Mononuclear cell (primary cell): ENCODE data around the gene PLEKHM3. TPM values are rescaled to one million over a fixed set of nuclear protein-coding genes. Genes with fewer than 3 reads are reported as not detected.
"Not testable (repeated sequence)": the region's sequence is repeated elsewhere in the genome, so short reads cannot be mapped to it uniquely, and the experiment has no call there.

Source experiments
- H3K27me3 ChIP-seq: 2 replicates; pipeline ENCODE4 v1.6.0; 2011; ENCODE audit warnings: low read length, control low read depth; ENCODE audit not compliant: insufficient read depth
- H3K4me1 ChIP-seq: 2 replicates; pipeline ENCODE4 v1.5.1; 2011; ENCODE audit warnings: mild to moderate bottlenecking, low read length, control low read depth; ENCODE audit not compliant: insufficient read depth
- H3K4me3 ChIP-seq: 2 replicates; pipeline ENCODE4 v1.5.1; 2011; ENCODE audit warnings: mild to moderate bottlenecking, low read length, moderate library complexity
- H3K9me3 ChIP-seq: 2 replicates; pipeline ENCODE4 v1.5.1; 2011; ENCODE audit warnings: low read depth, mild to moderate bottlenecking, control low read depth, low read length
- total RNA-seq: library from RNA; depleted of rRNA; stranded (reverse); fragments of >200 nt; gene quantifications from one replicate; pipeline ENCODE4 v1.2.3, GENCODE V29; 2012

PLEKHM3 gene
- total RNA-seq, 1 donor = 22.7 TPM

GRCh38 chr2:208042041-208042440 is 16.7 kb upstream of the PLEKHM3 start:
- Histone ChIP-seq H3K27me3 (no peaks in the 10 kb centered on the region), H3K4me1 (no peaks in the 10 kb centered on the region), H3K4me3 (no peak overlapping the region), H3K9me3 (no peaks in the 10 kb centered on the region)

- H3K4me1 ChIP-seq = no peaks in the 10 kb centered on the region
- H3K4me3 ChIP-seq = no peak overlapping the region
- no peaks in the 10 kb centered on the region for H3K27me3 ChIP-seq
- H3K9me3 ChIP-seq = no peaks in the 10 kb centered on the region
These were observed 15.2 kb upstream of the PLEKHM3 start for GRCh38 chr2:208040199-208041171.

GRCh38 chr2:208039376-208040110 is 14.2 kb upstream of the PLEKHM3 start:
- Histone ChIP-seq H3K4me1 (no peaks in the 10 kb centered on the region), H3K27me3 (no peaks in the 10 kb centered on the region), H3K4me3 (no peak overlapping the region)

GRCh38 chr2:208037564-208038487 is 12.5 kb upstream of the PLEKHM3 start:
- Histone ChIP-seq H3K4me1 (no peaks in the 10 kb centered on the region), H3K27me3 (no peaks in the 10 kb centered on the region), H3K9me3 (no peaks in the 10 kb centered on the region), H3K4me3 (no peak overlapping the region)

More at GRCh38 chr2:208039376-208040110, 14.2 kb upstream of the PLEKHM3 start:
- no peaks in the 10 kb centered on the region for H3K9me3 ChIP-seq

- Histone ChIP-seq H3K27me3 (no peaks in the 10 kb centered on the region), H3K9me3 (no peaks in the 10 kb centered on the region), H3K4me1 (peaks cover 7% of the 10 kb centered on the region), H3K4me3 (no peak overlapping the region)
These were observed 11.0 kb upstream of the PLEKHM3 start for GRCh38 chr2:208036357-208036756.

GRCh38 chr2:208034503-208035140 is 9.3 kb upstream of the PLEKHM3 start:
- Histone ChIP-seq H3K9me3 (no peaks in the 10 kb centered on the region), H3K4me1 (peaks cover 12% of the 10 kb centered on the region), H3K4me3 (no peak overlapping the region), H3K27me3 (no peaks in the 10 kb centered on the region)

- Histone ChIP-seq H3K9me3 (no peaks in the 10 kb centered on the region), H3K27me3 (no peaks in the 10 kb centered on the region), H3K4me3 (no peak overlapping the region), H3K4me1 (peaks cover 12% of the 10 kb centered on the region)
These were observed 8.6 kb upstream of the PLEKHM3 start for GRCh38 chr2:208033701-208034502.

- Histone ChIP-seq H3K4me1 (peaks cover 12% of the 10 kb centered on the region), H3K27me3 (no peaks in the 10 kb centered on the region), H3K4me3 (no peak overlapping the region), H3K9me3 (no peaks in the 10 kb centered on the region)
These were observed 6.3 kb upstream of the PLEKHM3 start for GRCh38 chr2:208031608-208032019.

GRCh38 chr2:208025814-208026184 is 472 bp upstream of the PLEKHM3 start:
- H3K4me3 ChIP-seq = peak overlapping the region; percentile 72
- no peaks in the 10 kb centered on the region for H3K27me3 ChIP-seq
- no peaks in the 10 kb centered on the region for H3K9me3 ChIP-seq
- peaks cover 14% of the 10 kb centered on the region for H3K4me1 ChIP-seq

GRCh38 chr2:208024091-208024490 is 1.2 kb downstream of the PLEKHM3 start:
- H3K4me1 ChIP-seq = peaks cover 14% of the 10 kb centered on the region
- no peaks in the 10 kb centered on the region for H3K27me3 ChIP-seq
- H3K4me3 ChIP-seq = no peak overlapping the region
- no peaks in the 10 kb centered on the region for H3K9me3 ChIP-seq

GRCh38 chr2:208020253-208020652 is 5.1 kb downstream of the PLEKHM3 start:
- H3K9me3 ChIP-seq = no peaks in the 10 kb centered on the region

GRCh38 chr2:208018124-208018712 is 7.1 kb downstream of the PLEKHM3 start:
- H3K4me1 ChIP-seq = peaks cover 12% of the 10 kb centered on the region
- H3K27me3 ChIP-seq, H3K9me3 ChIP-seq, H3K4me3 ChIP-seq: not testable (repeated sequence)

More at GRCh38 chr2:208020253-208020652, 5.1 kb downstream of the PLEKHM3 start:
- no peaks in the 10 kb centered on the region for H3K27me3 ChIP-seq
- peaks cover 19% of the 10 kb centered on the region for H3K4me1 ChIP-seq
- H3K4me3 ChIP-seq = no peak overlapping the region

GRCh38 chr2:208017721-208018120 is 7.6 kb downstream of the PLEKHM3 start:
- Histone ChIP-seq H3K4me1 (peaks cover 12% of the 10 kb centered on the region), H3K27me3 (no peaks in the 10 kb centered on the region), H3K9me3 (no peaks in the 10 kb centered on the region), H3K4me3 (no peak overlapping the region)
